ENCODE results near the gene LEF1.

- TF ChIP-seq EP300 (IDR thresholded peaks at IDR 0.05) (no peak), POLR2A (IDR thresholded peaks at IDR 0.05; ENCODE audit: low read depth) (no peak)
These were observed at the start of gene LEF1 for GRCh38 chr4:108168671-108169523.

Measured in esophagus muscularis mucosa (tissue), 2 donors.